ENCODE data around the gene DZIP1.
A peak's percentile ranks its signal among the peaks of the same experiment; 100 is the strongest.
"Not testable (repeated sequence)": the region's sequence is repeated elsewhere in the genome, so short reads cannot be mapped to it uniquely, and the experiment has no call there.

DZIP1 gene

GRCh38 chr13:95676762-95677563 lies 32.5 kb upstream of the DZIP1 start, which contains the start of gene DNAJC3:
TSS of gene DNAJC3 (plus strand) at chr13:95677139. CDS start at chr13:95677256, 117 bp downstream.
- no peak for TF ChIP-seq CTCF (conservative IDR thresholded peaks at IDR 0.05)

GRCh38 chr13:95676105-95676761 lies 31.7 kb upstream of the DZIP1 start:
- no peak for TF ChIP-seq CTCF (conservative IDR thresholded peaks at IDR 0.05)

More at GRCh38 chr13:95676762-95677563, 32.5 kb upstream of the DZIP1 start, which contains the start of gene DNAJC3:
- peak within 1 kb of the TSS; percentile 64 for H3K27ac ChIP-seq

GRCh38 chr13:95671597-95671996 lies 27.1 kb upstream of the DZIP1 start:
- no peak for TF ChIP-seq CTCF (conservative IDR thresholded peaks at IDR 0.05)
- H3K27ac ChIP-seq = no peak overlapping the region

More at GRCh38 chr13:95676105-95676761, 31.7 kb upstream of the DZIP1 start:
- H3K27ac ChIP-seq = peak overlapping the region; percentile 64

DNA sequence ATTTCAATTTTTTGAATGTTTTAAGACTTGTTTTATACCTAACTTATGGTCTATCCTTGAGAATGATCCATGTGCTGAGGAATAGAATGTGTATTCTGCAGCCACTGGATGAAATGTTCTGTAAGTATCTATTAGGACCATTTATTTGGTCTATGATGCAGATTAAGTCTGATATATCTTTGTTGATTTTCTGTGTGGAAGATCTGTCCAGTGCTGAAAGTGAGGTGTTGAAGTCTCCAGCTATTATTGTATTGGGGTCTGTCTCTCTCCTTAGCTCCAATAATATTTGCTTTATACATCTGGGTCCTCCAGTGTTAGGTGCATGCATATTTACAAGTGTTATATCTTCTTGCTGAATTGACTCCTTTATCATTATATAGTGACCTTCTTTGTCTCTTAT lies 22.7 kb upstream of the DZIP1 start:
- H3K27ac ChIP-seq = not testable (repeated sequence)

DNA sequence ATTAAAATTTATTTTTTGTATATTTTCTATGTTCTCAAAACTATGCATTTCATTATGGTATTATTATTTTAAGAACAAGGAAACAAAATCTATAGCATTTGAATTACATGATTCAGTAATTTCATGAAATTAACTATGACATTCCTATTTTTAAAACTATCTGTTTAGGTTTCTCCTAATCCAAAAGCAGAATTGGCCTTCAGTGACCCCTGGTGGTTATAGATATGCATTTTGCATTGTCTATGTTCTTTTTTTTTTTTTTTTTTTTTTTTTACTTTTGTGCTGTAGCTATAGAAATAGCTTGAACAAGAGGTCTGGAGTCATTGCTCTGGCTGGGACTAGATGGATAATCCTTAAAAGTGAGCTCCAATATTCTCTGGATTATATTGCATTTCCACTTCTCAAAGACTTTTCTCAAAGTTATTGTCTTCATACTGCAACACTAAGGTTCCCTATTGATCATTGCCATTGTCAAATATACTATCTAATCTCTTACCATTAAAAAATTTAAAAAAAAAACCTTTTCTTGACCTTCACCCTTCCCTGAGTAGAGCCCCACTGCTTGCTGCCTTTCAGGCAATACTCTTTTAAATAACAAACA lies 16.6 kb upstream of the DZIP1 start:
- H3K27ac ChIP-seq = peak overlapping the region; percentile 58; the same call in 1 of the 2 replicates
- TF ChIP-seq CTCF (conservative IDR thresholded peaks at IDR 0.05) = peak; percentile 57

GRCh38 chr13:95659500-95659899 lies 15.0 kb upstream of the DZIP1 start:
- H3K27ac ChIP-seq = peak overlapping the region; percentile 58
- TF ChIP-seq CTCF (conservative IDR thresholded peaks at IDR 0.05) = no peak

DNA sequence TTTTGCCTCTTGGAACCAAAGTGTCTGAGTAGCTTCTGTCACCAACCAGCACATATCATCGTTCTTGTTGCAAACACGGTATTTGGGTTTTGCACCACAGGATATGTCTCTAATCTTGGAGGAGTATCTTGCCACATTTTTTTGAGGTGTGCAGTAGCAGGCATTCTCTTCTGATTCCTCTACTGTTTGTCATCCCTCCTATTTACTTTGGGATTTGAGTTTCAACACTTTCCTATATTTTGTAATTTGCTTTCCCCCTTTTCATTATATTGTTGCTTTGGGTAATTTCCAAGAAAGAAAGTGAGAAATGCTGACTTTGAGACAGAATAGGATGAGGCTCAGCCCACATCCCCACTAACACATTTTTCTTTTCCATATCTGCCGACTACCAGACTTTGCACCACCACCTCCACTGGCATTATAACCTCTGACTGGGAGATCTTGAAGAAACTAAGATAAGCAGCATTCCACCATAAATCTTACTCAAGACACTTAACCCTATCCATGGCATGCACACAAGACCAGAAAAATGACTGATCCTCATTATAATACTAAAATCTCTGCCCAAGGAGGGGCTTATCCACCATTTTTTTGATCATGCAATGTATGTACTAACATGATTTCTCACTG lies 12.0 kb upstream of the DZIP1 start:
- no peak for TF ChIP-seq CTCF (conservative IDR thresholded peaks at IDR 0.05)
- no peak overlapping the region for H3K27ac ChIP-seq
